RPMI7951 (cell line): ENCODE results near the gene CTSD. TPM values are rescaled to one million over a fixed set of nuclear protein-coding genes. Genes with fewer than 3 reads are reported as not detected.
A peak's percentile ranks its signal among the peaks of the same experiment; 100 is the strongest.

ENCODE experiments used
- DNase-seq: peaks from one replicate; pipeline ENCODE4 v3.0.0-alpha.2; 2012; ENCODE audit warnings: low read depth
- total RNA-seq: library from RNA; depleted of rRNA; stranded (reverse); fragments of >200 nt; shearing (Covaris generic); gene quantifications from 2 replicates; pipeline ENCODE4 v1.2.3, GENCODE V29; 2014

CTSD gene
- total RNA-seq, 1 experiment from 2014 or later: 383 TPM

DNA sequence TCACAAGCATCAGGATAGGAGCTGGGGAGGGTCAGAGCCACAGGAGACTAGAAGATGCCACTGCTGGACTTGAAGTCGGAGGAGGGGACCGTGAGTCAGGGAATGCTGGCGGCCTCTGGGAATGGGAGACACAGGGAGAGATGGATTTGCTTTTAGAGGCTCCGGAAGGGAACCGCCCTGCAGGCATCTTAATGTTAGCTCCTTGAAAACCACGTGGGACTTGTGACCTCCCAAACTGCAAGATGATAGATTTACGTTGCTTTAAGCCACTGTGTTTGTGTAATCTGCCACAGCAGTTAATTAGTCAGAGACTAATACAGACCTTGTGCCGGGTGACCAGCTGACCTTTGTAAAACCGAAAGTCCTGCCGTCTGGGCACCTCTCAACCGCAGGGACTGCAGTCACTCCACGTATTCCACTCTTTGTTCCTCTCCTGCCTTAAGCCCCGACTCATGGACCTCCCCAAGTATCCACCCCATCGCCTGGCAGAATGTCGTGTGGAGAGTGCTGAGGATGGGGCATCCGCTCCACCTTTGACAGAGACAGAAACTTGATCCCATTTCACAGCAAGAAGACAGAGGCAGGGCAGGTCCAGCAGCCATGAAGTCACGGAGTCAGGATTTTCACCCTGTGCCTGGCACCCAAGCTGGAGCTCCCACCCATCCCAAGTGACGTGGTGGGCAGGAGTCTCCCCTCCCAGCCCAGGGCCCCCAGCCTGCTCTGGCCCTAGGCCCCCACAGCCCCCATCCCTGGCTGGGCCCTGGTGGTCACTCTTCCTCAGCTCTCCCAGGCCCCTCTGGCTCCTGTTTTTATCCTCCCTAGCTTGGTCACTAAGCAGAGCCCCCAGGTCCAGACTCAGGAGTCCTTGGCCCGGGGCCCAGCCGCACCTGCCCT is 19.4 kb upstream of the CTSD start:
- DNase-seq: peak; percentile 99

DNA sequence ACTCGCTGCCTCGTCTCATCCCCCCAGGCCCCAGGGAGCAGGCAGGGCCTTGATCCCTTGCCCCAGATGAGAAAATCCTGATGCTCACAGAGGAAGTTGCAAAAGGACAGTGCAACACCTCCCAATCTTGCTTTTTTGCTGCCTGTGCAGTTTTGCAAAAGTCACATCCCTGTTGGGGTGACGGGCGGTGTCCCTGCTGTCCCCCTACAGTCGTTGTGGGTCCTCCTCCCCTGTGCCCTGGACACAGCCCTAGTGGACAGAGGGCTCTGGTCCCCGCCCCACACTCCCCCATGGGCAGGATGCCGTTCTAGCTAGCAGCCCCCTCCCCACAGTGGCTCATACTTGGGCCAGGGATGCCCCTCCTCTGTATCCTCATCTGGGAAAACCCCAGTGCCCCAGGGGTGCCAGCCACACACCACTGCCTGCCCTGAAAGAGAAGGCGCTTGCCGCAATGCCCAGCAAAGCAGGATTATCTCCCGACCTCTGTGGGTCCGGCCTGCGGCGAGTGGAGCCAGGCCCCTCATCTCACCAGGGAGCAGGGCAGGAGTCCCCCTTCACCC is 18.4 kb upstream of the CTSD start:
- no peak for DNase-seq

DNA sequence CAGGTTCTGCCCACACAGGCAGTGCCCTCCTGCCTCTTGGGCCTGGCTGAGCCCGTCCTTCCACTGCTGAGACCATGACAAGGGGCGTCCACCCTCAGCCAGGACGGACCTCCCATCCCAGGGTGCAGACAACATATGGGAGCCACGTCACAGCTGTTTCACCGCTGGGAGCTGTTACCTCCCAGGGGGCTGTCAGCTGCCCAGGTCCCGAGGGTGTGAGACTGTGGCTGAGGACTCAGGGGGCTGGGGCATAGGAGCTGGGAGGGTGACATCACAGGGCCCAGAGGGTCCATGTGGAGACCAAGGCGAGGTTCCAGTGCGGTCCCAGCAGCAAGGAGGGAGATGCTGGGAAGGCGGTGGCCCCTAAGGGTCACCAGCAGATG is 17.9 kb upstream of the CTSD start:
- DNase-seq: no peak

DNA sequence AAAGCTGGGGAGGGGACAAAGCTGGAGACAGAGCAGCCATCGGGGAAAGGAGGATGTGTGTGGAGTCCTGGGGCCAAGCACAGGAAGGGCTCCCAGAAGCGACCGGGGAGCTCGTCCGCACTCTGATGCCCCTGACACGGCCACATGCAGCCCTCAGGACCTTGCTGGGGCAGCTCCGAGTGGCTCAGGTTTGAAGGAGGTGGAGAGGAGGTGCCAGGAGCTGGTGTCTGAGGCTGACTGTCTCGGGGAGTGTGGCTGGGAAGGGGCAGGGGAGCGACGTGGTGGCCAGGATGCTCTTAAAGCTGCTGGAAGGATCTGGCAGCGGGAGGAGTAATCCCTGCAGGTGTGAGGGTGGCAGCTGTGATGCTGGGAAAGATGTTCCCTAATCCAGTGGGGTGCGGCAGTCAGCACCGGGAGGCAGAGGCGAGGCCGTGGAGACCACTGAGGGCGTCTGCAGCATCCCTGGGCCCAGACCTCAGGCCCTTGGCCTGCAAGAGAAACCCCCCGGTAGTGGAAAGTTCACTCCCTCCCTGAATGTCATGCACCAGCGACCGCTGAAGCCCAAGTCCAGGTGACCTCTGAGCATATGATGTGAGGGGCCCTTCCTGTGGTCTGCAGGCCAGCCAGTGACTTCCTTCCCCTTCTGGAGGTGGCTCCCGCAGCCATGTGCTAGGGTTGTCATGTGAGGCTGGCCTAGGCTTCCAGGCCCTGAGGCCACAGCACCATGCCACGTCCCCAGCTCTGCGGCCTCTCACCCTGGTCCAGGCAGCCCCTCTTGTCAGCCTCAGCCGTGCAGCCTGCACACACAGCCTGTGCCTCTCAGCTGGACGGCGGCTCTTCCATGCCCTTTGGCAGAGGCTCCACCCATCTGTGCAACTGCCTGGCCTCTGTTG is 17.2 kb upstream of the CTSD start:
- no peak for DNase-seq

DNA sequence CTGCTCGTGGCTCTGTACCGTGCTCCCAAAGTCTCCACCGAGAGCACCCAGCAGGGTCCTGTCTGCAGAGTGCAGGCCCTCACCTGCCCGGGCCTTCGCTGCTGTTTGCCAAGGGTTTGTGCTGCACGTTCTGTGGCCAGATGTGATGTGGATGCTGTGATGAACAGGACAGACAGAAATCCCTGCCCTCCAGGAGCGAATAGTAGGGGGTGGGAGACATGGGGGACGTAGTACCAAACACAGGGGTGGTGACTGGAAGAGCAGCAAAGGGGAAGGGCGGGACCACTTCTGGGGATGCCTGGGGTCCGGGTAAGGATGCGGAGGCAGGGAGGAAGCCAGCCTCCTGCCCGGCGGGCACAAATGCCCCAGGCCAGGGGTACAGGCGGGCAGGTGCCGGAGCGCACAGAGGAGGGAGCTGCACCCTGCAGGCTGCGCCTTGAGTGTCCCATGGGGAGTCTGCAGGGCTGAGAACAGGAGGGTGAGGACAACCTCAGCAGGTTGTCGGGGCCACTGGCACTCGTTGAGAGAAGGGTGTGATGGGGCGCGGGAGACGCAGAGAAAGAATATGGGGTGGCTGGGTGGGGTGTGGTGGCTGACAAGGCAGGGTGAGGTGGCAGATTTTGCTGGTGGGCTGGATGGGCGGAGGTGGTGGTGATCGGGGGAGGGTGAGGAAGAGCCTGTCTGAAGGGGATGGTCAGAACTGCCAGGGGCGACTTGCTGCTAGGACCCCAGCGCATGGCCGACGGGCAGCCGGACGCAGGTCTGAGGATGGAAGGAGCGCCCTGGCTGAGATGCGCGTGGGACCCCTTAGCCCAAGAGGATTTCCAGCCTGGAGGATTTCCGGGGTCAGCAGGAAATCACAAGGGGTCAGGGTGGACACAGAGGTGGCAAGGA is 16.3 kb upstream of the CTSD start:
- DNase-seq: no peak

DNA sequence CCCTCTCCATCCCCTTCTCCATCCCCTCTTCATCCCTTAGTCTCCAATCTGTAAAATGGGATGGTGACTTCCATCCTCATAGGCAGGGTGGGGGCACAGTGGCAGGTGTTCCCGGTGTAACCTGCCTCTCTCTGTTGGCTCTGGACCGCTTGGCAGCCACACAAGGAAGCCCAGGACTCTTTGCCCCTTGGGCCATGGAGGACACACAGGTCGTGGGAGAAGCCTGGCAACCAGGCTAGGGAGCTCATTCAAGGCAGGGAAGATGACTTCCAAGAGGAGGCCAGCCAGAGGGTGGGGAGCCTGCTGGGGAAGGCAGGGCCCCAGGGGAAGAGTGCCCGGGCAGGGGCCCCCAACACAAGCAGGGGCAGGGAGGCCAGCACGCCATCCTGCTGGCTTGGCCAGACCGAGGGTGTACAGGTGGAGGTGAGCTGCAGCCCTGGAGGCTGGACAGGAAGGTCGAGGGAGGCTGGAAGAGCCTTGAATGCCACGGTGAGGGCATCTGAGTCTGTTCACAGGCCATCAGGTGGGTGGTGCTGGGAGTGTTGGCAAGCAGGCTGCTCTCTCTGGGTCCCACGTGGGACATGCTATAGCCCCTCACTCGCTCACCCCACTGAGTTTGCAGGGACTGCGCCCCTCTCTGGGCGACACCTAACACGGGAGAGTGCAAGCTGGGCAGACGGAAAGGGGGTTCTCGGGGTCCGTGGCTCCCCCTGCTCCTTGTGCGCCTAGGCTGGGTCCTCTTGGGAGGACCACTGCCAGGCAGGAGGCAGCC is 15.5 kb upstream of the CTSD start:
- no peak for DNase-seq

DNA sequence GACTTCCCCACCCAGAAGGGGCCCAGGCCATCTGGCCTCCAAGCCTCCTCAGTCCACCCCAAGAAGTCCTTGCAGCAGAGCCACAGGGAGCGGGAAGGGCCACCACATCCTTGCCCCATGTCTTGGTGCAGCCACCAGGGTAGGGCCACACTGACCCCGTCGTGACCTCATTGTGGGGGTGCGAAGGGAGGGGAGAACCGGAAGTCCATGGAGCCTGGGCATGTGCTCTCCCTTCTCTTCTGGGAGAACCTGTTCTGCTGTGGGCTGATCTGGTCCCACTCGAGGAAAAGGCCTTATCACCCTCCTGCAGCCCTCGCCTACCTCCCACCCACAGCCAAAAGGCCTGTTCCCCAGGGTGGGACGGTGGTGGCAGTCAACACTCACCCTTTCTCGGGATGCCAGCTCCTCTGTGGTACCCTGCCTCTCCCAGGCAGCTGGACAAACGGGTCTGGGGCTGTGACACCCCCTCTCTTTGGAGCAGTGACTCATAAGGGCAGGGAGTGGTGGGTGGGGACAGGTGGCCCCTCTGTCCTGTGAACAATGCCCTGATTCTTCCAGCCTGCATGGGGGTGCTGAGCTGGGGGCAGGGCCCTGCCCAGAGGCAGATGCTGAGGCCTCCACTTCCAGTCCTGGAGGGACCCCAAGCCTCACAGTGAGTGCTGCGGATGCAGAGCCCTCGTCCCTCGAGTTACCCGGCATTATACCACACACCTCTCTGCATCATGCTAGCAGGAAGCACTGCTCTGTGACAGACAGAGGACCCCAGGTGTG is 14.6 kb upstream of the CTSD start:
- DNase-seq: no peak

DNA sequence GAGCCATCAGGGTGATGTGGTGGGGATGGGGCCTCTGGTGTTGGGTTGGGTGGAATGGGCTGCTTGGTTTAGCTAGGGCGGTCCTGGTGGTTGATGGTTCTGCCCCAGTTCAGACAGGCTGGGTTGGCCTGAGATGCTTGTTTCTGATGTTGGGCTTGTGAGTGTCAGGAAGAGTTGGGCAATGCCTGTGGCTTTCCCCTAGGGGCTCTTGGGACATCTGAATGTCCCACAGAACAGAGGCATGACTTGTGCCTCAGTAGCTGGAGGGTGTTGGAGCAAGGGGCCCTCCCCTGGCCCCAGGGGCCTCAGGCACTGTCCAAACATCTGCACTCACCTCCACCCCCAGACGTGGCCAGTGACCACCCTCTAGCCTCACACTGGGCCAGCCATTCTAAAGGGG is 14.0 kb upstream of the CTSD start:
- DNase-seq: no peak

DNA sequence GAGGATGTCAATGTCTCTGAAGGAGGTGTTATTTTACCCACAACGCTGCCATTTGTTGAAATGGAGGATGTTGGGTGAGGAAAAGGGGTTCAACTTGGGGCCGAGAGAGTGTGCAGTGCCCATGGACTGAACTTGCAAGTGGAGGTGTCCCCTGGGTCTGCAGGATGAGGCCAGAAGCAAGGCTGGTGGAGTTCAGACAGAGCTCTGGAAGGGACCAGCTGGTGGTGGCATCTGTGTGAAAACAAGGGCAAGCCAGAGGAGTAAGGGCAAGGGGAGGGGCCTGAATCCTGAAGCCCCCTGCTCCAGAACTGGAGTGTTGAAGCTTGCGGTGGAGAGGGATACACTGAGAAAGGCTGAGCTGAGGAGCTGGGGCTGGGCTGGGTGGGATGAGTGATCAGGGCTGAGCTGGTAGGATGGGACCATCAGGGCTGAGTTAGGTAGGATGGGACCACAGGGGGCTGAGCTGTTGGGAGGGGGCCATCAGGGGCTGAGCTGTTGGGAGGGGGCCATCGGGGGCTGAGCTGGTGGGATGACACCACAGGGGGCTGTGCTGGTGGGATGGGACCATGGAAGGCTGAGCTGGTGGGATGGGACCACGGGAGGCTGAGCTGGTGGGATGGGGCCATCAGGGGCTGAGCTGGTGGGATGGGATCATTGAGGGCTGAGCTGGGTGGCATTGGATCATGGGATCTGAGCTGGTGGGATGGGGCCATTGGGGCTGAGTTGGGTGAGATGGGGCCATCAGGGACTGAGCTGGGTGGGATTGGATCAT is 13.4 kb upstream of the CTSD start:
- no peak for DNase-seq

DNA sequence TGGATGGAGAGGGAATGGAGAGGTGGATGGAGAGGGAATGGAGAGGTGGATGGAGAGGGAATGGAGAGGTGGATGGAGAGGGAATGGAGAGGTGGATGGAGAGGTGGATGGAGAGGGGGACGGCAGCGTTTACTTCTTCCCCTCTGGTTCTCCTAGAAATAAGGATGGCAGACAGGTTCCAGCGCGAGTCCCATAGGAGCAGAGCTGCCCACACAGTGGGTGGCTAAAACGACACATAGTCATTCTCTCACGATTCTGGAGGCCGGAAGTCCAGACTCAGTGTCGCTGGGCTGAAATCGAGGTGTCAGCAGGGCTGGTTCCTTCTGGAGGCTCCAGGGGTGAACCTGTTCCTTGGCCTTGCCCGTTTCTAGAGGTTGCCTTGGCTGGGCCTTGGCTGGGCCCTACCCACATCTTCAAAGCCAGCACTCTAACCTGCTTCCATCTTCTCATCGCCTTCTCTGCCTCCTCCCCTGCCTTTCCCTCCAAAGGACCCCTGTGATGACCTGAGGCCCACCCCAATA is 12.7 kb upstream of the CTSD start:
- DNase-seq: no peak

DNA sequence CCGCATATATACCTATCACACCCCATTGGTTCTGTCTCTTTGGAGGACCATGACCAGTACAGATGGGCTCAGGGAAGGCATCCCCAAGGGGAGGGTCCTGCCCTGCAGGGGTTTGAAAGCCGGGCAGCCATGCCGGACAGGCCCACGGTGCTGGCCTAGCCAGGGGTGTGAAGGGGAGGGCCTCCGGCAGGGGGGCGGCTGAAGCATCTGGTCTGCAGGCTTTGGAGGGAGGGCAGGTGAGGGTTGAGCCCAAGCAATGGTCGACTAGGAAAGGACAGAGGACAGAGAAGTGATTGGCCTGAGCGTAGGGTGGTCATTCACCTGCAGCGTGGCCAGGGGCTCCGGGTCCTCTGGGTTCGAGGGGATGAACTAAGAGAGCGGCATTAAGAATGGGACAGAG is 11.2 kb upstream of the CTSD start:
- DNase-seq: no peak

DNA sequence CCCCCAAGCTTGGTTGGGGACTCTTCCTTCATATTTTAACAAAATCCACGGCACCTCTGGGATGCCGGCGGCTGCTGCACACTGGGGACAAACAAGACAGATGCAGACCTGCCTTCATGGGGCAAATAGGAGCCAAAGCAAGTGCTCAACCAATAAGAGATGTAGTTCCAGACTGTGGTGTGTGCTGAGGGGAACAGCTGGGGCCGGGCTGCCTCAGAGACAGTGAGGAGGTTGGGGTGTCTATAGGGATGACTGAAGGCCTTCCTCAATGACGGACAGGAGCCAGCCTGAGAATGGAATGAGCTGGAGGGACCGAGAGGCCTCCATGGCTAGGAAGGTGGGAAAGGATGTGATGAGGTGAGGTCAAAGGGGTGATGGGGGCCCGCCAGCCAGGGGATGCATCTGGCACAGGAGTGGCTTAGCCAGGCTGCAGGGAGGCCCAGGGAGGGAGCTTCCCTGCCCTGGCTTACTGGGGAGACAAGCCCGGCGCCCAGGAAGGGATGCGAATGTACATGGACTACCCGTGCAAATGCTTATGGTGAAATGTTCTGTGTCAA is 10.3 kb upstream of the CTSD start:
- DNase-seq: no peak

DNA sequence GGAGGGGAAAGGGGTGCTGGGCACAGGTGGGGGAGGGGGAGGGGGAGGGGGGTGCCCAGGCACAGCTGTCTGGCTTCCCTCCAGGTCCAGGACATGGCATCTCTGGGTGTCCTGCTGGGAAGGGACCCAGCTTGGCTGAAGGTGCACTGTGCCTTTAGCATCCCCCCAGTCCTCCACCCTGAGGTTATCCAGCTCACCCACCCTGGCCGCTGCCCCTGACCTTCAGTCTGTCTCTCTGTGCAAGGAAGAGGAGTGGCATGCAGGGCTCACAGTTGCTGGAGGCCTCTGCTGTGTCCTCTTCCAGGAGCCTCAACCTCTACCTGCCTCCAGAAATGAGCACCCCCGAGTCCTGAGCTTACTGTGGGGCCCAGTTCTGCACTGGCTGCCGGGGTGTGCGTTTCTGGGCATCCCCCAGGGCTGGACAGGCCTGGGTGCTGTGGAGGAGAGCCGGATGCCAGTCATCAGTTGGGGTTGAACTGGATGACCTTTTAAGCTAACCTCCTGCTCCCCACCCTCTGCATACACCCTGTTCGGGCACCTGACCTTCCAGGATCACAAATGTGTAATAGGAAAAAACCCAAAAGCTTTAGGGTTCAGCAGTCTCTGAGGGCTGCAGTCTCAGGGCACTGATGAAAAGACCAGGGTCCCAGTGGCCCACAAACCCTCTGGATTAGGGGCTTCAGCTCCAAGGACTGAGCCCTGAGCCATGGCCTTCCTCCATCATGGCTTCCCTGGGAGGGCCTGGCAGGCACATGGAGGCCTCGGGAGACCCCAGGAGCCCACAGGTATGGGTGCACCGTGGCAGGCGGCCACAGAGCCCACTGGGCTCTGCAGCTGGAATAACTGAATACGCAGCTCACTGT is 9.6 kb upstream of the CTSD start:
- no peak for DNase-seq

DNA sequence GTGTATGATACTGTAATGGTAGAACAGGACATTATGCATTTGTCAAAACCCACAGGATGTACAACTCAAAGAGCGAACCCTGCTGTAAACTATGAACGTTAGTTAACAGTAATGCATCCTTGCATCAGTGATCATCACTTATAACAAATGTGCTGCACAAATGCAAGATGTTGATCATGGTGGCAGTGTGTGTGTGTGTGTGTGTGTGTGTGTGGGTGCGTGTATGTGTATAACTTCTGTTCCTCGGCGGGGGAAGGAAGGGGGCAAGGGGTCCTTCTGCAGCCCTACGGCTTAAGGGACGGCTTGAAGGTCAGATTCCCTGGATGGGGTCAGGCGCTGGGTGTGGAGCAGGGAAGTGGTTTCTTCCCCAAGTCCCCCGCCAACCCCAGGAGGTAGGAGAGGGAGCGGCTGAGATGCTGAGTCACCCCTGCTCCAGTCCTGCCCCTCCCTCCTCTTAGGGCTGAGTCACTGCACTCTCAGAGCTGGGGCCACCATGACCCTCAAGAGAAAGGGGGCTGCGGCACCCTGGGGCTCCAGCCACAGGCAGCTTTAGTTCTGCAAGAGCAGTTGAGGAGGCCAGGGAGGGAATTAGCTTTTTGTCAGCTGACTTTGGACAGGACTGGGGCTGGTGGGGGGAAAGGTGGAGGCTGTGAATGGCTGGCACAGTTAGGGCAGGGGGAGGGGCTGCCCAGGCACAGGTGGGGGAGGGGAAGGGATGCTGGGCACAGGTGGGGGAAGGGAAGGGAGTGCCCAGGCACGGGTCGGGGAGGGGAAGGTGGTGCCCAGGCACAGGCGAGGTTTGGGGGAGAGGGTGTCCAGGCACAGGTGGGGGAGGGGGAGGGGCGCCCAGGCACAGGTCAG is 8.8 kb upstream of the CTSD start:
- peak; percentile 97 for DNase-seq

DNA sequence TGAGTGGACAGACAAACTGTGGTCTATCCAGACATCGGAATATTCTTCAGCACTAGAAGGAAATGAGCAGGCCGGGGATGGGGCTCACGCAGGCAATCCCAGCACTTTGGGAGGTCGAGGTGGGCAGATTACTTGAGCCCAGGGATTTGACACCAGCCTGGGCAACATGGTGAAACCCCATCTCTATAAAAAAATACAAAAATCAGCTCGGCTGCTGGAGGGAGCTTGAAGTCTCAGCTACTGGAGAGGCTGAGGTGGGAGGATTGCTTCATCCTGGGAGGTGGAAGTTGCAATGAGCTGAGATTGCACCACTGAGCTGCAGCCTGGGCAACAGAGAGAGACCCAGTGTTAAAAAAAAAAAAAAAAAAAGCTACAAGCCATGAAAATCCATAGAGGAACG is 8.0 kb upstream of the CTSD start:
- peak; percentile 65 for DNase-seq

DNA sequence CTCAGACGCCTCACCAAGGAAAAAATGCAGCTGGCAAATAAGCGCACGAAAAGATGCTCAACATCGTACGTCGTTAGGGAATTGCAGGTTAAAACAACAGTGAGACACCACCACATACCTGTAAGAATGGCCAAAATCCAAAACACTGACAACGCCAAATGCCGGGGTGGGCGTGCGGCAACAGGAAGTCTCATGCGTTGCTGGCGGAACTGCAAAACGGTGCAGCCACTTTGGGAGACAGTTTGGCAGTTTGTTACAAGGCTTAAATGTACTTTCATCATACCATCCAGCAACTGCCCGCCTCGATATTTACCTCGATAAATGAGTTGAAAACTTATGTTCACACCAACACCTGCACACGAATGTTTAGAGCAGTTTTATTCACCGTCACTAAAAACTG is 7.5 kb upstream of the CTSD start:
- DNase-seq: no peak

DNA sequence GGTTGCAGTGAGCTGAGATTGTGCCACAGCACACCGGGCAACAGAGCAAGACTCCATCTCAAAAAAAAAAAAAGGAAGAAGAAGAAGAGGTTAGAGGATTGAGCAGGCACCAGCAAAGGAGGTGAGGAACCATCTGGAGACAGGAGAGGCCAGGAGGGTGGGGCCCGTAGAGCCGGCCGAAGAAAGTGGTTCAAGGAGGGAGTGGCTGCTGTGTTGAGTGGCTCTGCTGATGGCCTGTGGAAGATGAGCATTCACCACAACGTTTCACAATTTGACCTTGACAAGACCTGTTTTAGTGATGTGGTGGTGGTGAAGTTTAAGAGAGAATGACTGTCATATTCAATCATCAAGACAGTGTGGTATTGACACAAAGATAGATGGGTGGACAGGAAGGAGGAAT is 6.8 kb upstream of the CTSD start:
- DNase-seq: peak; percentile 53
